Choroid plexus epithelial cell (primary cell): Measurements from ENCODE around the gene CCDC174.

Experiments
- DNase-seq: peaks from one replicate; pipeline ENCODE4 v3.0.0-alpha.2; 2010; ENCODE audit warnings: low read depth
- H3K4me3 ChIP-seq: 2 replicates; pipeline ENCODE4 v1.5.1; 2011; ENCODE audit warnings: low read depth, mild to moderate bottlenecking, control low read depth, low read length, moderate library complexity
- TF ChIP-seq, protein P1 (sequence below): conservative IDR thresholded peaks from 2 replicates; pipeline ENCODE4 v1.5.1; 2011; ENCODE audit warnings: low read depth, mild to moderate bottlenecking, control low read depth, inconsistent platforms, low read length, moderate library complexity

CCDC174 gene

DNA sequence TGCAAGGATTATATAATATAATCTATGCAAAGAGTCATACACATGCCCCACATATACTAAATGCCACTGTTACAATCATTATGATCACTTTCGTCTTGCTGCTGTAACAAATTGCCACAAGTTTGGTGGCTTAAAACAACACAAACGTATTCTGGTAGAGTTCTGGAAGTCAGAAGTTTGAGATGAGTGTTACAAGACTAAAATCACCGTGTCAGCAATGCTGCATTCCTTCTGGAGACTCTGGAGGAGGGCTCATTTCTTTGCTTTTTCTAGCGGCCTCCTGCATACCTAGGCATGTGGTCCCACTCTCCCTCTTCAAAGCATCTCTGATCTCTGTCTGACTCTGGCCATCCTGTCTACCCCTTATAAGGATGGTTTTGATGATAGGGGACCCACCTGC lies 1.4 kb upstream of the CCDC174 start:
- no peak for DNase-seq
- TF ChIP-seq, protein P1, sequence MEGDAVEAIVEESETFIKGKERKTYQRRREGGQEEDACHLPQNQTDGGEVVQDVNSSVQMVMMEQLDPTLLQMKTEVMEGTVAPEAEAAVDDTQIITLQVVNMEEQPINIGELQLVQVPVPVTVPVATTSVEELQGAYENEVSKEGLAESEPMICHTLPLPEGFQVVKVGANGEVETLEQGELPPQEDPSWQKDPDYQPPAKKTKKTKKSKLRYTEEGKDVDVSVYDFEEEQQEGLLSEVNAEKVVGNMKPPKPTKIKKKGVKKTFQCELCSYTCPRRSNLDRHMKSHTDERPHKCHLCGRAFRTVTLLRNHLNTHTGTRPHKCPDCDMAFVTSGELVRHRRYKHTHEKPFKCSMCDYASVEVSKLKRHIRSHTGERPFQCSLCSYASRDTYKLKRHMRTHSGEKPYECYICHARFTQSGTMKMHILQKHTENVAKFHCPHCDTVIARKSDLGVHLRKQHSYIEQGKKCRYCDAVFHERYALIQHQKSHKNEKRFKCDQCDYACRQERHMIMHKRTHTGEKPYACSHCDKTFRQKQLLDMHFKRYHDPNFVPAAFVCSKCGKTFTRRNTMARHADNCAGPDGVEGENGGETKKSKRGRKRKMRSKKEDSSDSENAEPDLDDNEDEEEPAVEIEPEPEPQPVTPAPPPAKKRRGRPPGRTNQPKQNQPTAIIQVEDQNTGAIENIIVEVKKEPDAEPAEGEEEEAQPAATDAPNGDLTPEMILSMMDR = no peak
- no peak overlapping the region for H3K4me3 ChIP-seq

DNA sequence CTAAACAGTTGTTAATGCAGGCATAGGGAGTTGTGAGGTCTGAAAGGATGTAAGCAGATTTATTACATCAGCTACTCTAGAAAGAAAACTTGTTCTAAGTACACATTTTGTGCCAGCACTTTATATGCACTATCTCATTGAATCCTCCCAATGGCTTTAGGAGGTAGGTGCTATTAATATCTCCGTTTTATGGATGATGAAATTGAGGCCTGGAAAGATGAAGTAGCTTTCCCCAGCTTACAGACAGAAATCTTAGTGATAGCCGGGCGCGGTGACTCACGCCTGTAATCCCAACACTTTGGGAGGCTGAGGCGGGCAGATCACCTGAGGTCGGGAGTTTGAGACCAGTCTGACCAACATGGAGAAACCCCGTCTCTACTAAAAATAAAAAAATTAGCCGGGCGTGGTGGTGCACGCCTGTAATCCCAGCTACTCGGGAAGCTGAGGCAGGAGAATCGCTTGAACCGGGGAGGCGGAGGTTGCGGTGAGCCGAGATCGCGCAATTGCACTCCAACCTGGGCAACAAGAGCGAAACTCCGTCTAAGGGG lies 872 bp downstream of the CCDC174 start:
- H3K4me3 ChIP-seq = peak overlapping the region; percentile 98
- peak; percentile 37 for DNase-seq

DNA sequence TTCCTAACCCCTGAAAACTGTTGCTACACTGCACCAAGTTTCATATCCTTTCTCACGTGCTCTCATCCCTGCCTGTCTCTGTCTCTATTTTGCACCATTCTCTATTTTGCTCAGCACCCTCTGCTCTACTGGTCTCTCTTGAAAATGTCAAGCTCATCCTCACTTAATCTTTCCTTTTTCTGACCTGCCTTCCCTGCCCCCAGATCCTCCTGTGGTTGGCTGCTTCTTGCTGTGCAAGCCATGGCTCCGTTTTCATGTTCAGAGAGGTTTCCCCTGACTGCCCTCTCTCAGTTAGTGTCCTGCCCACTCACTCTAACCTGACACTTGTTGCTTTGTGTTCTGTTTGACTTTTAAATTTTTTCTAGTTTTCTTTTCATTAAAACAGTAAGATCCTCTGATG lies 6.0 kb downstream of the CCDC174 start:
- TF ChIP-seq, protein P1 = no peak
- DNase-seq = no peak
- no peak overlapping the region for H3K4me3 ChIP-seq

DNA sequence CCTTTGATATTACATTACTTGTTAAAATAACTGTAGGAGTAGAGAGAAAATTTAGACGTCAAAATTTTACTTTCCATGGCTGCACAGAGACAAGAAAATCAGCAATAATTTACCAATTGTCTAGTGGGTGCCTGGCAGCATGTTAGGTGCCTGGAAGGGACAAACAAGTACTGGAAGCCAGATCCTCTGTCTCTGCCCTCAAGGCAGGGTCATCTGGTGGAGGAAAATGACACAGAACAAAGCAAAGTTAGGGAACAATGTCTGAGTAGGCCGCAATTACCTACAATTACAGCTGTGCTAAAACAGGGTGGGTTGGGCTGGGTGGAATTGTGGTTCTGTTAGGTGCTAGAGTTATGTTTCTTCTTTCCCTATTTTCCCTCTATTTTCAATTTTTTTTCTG lies 7.4 kb downstream of the CCDC174 start:
- no peak for DNase-seq
- H3K4me3 ChIP-seq = no peak overlapping the region
- TF ChIP-seq, protein P1 = no peak

DNA sequence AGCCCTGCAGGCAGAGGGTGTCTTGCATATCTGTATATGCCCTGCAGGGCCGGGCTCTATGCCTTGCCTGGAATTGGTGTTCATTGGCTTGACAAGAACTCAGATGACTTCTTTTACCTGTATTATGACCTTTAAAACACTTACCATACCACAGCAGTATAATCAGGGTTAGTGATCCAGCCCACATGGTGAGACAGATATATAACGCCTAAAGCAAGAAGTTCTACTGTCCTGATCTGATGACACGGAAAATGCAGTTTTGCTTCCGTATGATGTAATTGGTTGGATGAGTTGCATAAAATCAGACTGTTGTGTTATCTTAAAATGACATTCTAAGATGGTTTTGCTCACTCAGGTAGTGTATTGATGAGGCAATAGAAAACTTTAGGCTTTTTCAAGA lies 9.4 kb downstream of the CCDC174 start:
- TF ChIP-seq, protein P1 = no peak
- H3K4me3 ChIP-seq = no peak overlapping the region

DNA sequence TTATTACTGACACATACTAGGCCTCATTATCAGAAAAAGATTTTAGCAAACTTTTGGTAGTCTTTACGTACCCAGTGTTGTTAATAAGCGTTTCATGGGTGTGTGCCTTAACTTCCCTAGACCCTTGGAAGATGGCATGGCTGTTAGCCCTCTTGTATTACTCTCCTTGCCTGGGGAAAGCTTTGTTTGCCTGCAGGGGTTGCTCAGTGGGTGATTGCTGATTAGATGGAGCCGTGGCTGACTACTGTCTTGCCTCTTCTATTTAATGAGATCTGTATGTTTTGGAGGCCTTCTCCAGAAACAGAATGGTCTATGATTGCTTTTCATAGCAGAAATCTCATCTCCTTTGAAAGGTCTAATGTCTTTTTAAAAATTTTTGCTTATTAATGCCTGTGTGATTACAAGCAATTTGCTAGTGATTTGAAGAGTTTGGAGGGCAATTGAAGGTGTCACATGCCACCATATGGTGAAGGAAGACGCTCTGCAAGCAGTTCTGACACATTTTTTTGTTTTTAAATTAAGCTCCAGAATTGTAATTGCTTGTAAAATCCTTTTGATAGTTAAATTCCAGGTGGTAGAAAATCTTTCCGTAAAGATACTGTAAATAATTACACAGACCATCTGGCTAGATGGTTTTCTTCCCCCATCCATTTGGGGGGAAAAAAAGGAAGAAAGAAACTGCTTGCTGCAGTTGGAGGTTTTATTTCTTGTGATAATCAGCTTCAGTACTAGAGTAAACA lies 12.0 kb downstream of the CCDC174 start:
- DNase-seq = no peak
- no peak overlapping the region for H3K4me3 ChIP-seq
- TF ChIP-seq, protein P1 = no peak

More for the DNA sequence above, 9.4 kb downstream of the CCDC174 start:
- DNase-seq = no peak

DNA sequence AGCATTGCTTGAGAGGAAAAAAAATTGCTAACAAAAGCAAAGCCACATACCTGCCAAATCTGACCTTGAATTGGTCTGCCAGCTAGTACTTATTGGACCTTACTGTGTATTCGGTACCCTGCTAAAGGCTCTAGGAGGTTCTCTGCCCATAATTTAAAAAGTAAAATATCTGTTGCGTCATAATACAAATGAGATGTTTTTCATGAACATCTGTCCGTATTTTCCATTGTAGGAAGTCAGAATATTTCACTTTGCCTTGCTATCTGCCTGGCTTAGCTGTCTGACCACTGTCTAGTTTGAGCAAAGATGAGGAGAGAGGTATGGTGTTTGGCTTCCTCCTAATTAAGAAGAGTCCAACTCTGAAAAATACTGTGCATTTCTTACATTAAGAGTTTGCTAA lies 12.6 kb downstream of the CCDC174 start:
- TF ChIP-seq, protein P1 = no peak
- DNase-seq = no peak
- no peak overlapping the region for H3K4me3 ChIP-seq
